DMS 273 (cell line): Measurements from ENCODE around the gene PRR9.
"Not testable (repeated sequence)": the region's sequence is repeated elsewhere in the genome, so short reads cannot be mapped to it uniquely, and the experiment has no call there.

Source experiments
- DNase-seq: peaks from one replicate; lab custom pipeline; 2025; ENCODE audit not compliant: unreplicated experiment; lab: John Stamatoyannopoulos, UW

The PRR9 gene

GRCh38 chr1:153217212-153217611 is at the start of gene PRR9:
Gene PRR9, plus strand, starts transcription at chr1:153217584. Its CDS starts 561 bp downstream, at chr1:153218145.
- no peak for DNase-seq

- no peak for DNase-seq
Observed at GRCh38 chr1:153168686-153169085, 48.7 kb upstream of the PRR9 start.

DNA sequence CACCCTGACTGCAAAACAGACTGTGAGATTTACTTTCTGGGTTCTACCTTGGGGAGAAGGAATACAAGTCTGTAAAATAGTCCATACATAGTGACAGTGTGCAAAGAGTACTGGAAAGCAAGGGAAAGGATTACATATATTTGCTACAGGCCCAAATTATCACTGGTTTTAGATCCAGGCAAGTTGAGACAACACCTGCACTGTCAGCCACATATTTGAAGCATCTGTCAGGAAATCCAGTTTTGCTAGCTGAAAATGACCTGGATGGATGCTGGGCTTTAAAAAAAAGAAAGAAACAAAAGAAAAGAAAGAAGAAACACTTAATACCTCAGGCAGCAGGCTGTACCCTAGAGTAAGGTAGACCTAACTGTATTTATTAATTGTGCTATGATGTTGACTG is 42.8 kb upstream of the PRR9 start:
- no peak for DNase-seq

DNA sequence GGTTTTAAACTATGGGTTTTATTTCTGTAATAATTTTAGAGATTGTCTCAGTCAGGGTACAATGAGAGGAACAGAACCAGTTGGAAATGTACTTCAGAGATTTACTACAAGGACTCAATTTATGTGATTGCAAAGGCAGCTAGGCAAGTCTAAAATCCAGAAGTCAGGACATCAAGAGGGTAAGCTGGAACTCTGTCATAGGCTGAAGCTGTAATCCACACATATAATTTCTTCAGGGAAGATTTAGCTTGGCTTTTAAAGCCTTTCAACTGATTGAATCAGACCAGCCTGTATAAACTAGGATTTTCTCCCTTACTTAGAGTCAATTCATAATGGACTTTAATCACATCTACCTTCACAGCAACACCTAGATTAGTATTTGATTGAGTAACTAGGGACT is 38.5 kb upstream of the PRR9 start:
- DNase-seq, result no peak

- no peak for DNase-seq
Observed at GRCh38 chr1:153180556-153180955, 36.8 kb upstream of the PRR9 start.

DNA sequence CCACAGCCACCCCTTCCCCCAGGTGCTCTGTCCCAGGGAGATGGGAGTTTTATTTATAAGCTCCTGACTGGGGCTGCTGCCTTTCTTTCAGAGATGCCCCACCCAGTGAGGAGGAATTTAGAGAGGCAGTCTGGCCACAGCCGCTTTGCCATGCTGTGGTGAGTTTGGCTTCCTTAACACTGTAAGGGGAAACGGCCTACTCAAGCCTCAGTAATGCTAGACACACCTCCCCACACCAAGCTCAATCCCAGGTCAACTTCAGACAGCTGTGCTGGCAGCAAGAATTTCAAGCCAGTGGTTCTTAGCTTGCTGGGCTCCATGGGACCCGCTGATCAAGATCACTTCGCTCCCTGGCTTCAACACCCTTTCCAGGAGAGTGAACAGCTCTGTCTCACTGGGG is 29.1 kb upstream of the PRR9 start:
- DNase-seq, result not testable (repeated sequence)

- no peak for DNase-seq
Observed at GRCh38 chr1:153190373-153190772, 27.0 kb upstream of the PRR9 start.

DNA sequence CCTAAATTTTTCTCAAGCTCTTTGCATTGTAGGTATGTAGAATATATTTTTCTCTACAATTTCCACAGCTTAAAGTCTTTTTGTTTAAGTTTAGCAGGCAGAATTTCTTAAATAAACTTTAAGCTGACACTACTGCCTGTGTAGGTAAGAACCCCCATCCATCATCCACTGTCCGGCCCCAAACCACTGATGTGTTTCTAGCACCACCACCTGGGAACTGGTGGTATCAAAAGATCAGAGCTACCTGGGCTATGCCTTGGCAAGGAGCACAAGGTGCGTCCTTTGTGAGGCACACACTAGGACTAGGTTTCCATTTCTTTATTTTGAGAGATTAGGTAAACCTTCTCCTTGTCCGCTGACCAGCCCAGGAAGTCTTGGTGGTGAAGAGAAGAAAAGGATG is 24.7 kb upstream of the PRR9 start:
- peak; percentile 25 for DNase-seq

DNA sequence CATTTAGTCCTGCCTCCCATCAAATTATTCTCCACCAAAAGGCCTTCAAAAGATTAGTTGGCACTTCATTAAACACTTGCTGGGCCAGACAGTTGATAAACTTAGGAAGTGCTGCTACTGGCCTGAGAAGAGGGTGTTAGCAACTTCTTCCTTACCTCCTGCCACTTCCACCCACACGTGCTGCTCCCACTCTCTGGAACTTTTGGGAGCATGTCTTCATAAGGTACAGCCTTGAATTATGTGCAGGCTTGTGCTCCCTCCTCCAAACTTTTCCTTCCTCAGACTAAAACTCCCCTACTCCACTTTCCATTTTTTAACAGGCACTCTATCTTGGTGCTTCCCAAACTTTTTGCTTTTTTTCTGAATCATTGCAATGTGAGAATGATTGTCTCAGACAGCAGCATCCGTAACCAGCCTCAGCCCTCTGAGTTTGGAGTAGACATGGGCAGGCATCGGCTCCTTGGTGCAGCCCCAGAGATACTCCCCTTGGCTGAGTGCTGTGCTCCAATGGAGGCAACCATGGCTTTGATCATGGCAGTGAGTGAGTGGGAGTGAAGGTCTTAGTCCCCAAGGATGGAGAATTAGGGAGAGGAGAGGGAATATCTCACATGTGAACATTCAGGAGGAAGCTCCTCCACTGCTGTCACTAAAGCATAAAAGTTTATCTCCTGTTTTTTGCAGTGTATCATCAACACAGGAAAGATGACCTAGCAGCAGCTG is 22.9 kb upstream of the PRR9 start:
- no peak for DNase-seq

GRCh38 chr1:153195216-153195615 is 22.2 kb upstream of the PRR9 start:
- no peak for DNase-seq

- no peak for DNase-seq
Observed at GRCh38 chr1:153202006-153202405, 15.4 kb upstream of the PRR9 start.

- DNase-seq, result no peak
Observed at GRCh38 chr1:153203130-153203529, 14.3 kb upstream of the PRR9 start, which contains the start of gene LELP1. Gene LELP1, plus strand, starts transcription at chr1:153203430. Its CDS starts 1,278 bp downstream, at chr1:153204708.

- DNase-seq, result no peak
Observed at GRCh38 chr1:153206631-153207030, 10.8 kb upstream of the PRR9 start.

- DNase-seq, result no peak
Observed at GRCh38 chr1:153210206-153210605, 7.2 kb upstream of the PRR9 start.

- no peak for DNase-seq
Observed at GRCh38 chr1:153212201-153212600, 5.2 kb upstream of the PRR9 start.

DNA sequence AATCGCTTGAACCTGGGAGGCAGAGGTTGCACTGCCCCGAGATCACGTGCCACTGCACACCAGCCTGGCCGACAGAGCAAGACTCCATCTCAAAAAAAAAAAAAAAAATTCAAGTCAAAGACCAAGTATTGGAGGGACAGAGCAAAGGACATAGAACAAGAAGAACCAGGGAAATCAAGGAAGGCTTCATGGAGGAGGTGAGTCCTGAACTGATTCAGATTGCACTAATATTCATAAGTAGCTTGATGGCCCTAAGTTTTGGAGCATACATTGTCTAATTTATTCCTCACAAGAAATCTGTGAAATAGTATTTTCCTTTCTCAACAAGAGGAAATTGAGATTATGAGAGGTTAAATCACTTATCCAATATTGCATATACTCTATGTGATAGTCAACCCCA is 3.9 kb upstream of the PRR9 start:
- DNase-seq, result no peak

- DNase-seq, result no peak
Observed at GRCh38 chr1:153217744-153218416, 496 bp downstream of the PRR9 start.

GRCh38 chr1:153220606-153221303 is 3.4 kb downstream of the PRR9 start:
- peak; percentile 5 for DNase-seq

- peak; percentile 80 for DNase-seq
Observed at GRCh38 chr1:153223040-153223891, 5.9 kb downstream of the PRR9 start.

GRCh38 chr1:153227810-153228209 is 10.4 kb downstream of the PRR9 start:
- DNase-seq, result no peak

GRCh38 chr1:153228491-153228890 is 11.1 kb downstream of the PRR9 start:
- no peak for DNase-seq
